GM12878 (cell line): ENCODE data around the gene PRDM2. TPM values are rescaled to one million over a fixed set of nuclear protein-coding genes. Genes with fewer than 3 reads are reported as not detected.
A peak's percentile ranks its signal among the peaks of the same experiment; 100 is the strongest.

Experiments used
- CEBPB ChIP-seq, 2 experiments: fragments of 150-350 bp in 1 of 2; IDR thresholded peaks; 2 replicates each; pipeline ENCODE4 v1.6.1; 2012 to 2014; ENCODE audit warnings: low read depth in 2 of 2, low read length in 2 of 2, borderline replicate concordance in 1 of 2, inconsistent platforms in 1 of 2
- CHD1 ChIP-seq: IDR thresholded peaks from 2 replicates; pipeline ENCODE4 v1.6.1; 2012; ENCODE audit warnings: low read depth, low read length, improper control_type of control experiment
- ESRRA ChIP-seq: IDR thresholded peaks from 2 replicates; pipeline ENCODE4 v1.6.1; 2012; ENCODE audit warnings: mild to moderate bottlenecking, low read length, improper control_type of control experiment
- FOS ChIP-seq: IDR thresholded peaks from 3 replicates; pipeline ENCODE4 v1.6.1; 2011; ENCODE audit warnings: borderline replicate concordance; ENCODE audit not compliant: insufficient read length; ENCODE audit errors: extremely low read depth
- SUZ12 ChIP-seq: fragments of 200-600 bp; sonication (generic); IDR thresholded peaks from one replicate; pipeline ENCODE4 v1.6.1; 2018; ENCODE audit warnings: antibody characterized with exemption, mild to moderate bottlenecking; ENCODE audit not compliant: unreplicated experiment
- TCF7 ChIP-seq: IDR thresholded peaks from 2 replicates; pipeline ENCODE4 v1.6.1; 2014; ENCODE audit warnings: antibody characterized with exemption, borderline replicate concordance
- polyA plus RNA-seq, 11 experiments: library from polyadenylated mRNA; depleted of rRNA in 4 of 11; unstranded in 6 of 11; stranded (reverse) in 5 of 11; fragments of >200 nt; fragmentation: Nextera tagmentation in 4 of 11; fragmentation: Illumina TruSeq in 1 of 11; extraction: Ambion mirVana in 4 of 11; extraction: Trizol in 1 of 11; gene quantifications; 1 replicate in 1 of 11; 2 replicates in 10 of 11; pipeline versions ENCODE4 v1.2.1 to v1.2.3, GENCODE V29; 2011 to 2016; ENCODE audit warnings: inconsistent platforms in 2 of 11, missing spikeins in 2 of 11, low read depth in 1 of 11
- total RNA-seq, 4 experiments: library from RNA; depleted of rRNA in 3 of 4; stranded (reverse); fragments of >200 nt in 3 of 4; fragmentation: Illumina TruSeq in 1 of 4; extraction: Trizol in 1 of 4; gene quantifications; 2 replicates each; pipeline versions ENCODE4 v1.2.1 to v1.2.3, GENCODE V29; 2013 to 2021
- TF ChIP-seq, protein P1 (sequence below): fragments of 450-650 bp; IDR thresholded peaks from 2 replicates; pipeline ENCODE4 v1.6.1; 2016; ENCODE audit warnings: mild to moderate bottlenecking
- TF ChIP-seq, protein P2 (sequence below): fragments of 450-650 bp; formaldehyde crosslinking; IDR thresholded peaks from 2 replicates; pipeline ENCODE4 v1.4.0; 2022; ENCODE audit warnings: mild to moderate bottlenecking, moderate library complexity
- TF ChIP-seq, protein P3 (sequence below): fragments of 450-650 bp; formaldehyde crosslinking; IDR thresholded peaks from 2 replicates; pipeline ENCODE4 v1.5.0; 2022; ENCODE audit warnings: mild to moderate bottlenecking, missing genetic modification characterization
- TF ChIP-seq, protein P4 (sequence below): fragments of 450-650 bp; formaldehyde crosslinking; IDR thresholded peaks from 2 replicates; pipeline ENCODE4 v1.4.0; 2020; ENCODE audit warnings: mild to moderate bottlenecking, moderate library complexity
- TF ChIP-seq, protein P5 (sequence below): fragments of 450-650 bp; conservative IDR thresholded peaks from 2 replicates; pipeline ENCODE4 v1.6.1; 2017; ENCODE audit warnings: mild to moderate bottlenecking, moderate library complexity

PRDM2 gene
- total and polyA plus RNA-seq, 10 of the 15 experiments (the other 5 are each of a cell fraction or from before 2014, with no cell fraction given) = 8.4 to 45.1 (median 23.5) TPM

DNA sequence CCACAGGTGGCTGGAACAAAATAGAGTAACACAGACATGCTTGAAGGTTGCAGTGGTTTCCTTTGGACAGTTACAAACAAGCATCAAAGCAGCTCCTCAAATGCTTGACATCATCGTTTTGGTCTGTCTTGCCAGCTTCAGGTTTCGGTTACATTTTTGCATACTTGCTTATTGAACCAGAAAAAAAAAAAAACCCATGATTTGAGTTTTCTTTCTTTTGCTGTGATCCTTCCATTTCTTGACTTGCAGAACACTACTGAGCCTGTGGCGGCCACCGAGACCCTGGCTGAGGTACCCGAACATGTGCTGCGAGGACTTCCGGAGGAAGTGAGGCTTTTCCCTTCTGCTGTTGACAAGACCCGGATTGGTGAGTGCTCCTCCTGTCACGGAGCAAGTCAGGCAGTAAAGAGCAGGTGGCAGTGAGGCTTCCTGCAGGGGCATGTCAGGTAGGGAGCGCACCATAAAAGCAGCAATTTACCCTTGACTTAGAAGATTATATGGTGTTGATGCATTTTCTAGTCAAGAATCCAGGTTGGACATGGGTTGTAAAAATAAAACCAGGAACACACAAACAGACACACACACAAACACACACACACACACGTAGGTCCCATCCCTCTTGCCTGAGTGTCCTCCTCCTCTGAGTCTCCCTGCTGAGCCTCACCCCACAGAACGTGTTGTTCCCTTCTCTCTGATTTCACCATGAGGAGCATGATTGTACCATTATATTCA, 30.9 kb downstream of the PRDM2 start (continued):
- TF ChIP-seq, protein P1, sequence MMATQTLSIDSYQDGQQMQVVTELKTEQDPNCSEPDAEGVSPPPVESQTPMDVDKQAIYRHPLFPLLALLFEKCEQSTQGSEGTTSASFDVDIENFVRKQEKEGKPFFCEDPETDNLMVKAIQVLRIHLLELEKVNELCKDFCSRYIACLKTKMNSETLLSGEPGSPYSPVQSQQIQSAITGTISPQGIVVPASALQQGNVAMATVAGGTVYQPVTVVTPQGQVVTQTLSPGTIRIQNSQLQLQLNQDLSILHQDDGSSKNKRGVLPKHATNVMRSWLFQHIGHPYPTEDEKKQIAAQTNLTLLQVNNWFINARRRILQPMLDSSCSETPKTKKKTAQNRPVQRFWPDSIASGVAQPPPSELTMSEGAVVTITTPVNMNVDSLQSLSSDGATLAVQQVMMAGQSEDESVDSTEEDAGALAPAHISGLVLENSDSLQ = peak; percentile 85
- TF ChIP-seq FOS = no peak
- TF ChIP-seq CHD1 = no peak
- TF ChIP-seq, protein P2, sequence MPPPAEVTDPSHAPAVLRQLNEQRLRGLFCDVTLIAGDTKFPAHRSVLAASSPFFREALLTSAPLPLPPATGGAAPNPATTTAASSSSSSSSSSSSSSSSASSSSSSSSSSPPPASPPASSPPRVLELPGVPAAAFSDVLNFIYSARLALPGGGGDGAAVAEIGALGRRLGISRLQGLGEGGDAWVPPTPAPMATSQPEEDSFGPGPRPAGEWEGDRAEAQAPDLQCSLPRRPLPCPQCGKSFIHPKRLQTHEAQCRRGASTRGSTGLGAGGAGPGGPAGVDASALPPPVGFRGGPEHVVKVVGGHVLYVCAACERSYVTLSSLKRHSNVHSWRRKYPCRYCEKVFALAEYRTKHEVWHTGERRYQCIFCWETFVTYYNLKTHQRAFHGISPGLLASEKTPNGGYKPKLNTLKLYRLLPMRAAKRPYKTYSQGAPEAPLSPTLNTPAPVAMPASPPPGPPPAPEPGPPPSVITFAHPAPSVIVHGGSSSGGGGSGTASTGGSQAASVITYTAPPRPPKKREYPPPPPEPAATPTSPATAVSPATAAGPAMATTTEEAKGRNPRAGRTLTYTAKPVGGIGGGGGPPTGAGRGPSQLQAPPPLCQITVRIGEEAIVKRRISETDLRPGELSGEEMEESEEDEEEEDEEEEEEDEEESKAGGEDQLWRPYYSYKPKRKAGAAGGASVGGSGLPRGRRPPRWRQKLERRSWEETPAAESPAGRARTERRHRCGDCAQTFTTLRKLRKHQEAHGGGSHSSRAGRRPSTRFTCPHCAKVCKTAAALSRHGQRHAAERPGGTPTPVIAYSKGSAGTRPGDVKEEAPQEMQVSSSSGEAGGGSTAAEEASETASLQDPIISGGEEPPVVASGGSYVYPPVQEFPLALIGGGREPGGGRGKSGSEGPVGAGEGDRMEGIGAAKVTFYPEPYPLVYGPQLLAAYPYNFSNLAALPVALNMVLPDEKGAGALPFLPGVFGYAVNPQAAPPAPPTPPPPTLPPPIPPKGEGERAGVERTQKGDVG (CRISPR knock-in tag) = no peak
- 0 out of 4 replicates have a peak, but pooled peaks of 1 of the 2 experiments have one; percentile 14 for TF ChIP-seq CEBPB (IDR thresholded peaks at IDR 0.05; ENCODE audit: borderline replicate concordance in 1 of 2, low read depth in 2 of 2, low read length in 2 of 2)
- TF ChIP-seq, protein P3, sequence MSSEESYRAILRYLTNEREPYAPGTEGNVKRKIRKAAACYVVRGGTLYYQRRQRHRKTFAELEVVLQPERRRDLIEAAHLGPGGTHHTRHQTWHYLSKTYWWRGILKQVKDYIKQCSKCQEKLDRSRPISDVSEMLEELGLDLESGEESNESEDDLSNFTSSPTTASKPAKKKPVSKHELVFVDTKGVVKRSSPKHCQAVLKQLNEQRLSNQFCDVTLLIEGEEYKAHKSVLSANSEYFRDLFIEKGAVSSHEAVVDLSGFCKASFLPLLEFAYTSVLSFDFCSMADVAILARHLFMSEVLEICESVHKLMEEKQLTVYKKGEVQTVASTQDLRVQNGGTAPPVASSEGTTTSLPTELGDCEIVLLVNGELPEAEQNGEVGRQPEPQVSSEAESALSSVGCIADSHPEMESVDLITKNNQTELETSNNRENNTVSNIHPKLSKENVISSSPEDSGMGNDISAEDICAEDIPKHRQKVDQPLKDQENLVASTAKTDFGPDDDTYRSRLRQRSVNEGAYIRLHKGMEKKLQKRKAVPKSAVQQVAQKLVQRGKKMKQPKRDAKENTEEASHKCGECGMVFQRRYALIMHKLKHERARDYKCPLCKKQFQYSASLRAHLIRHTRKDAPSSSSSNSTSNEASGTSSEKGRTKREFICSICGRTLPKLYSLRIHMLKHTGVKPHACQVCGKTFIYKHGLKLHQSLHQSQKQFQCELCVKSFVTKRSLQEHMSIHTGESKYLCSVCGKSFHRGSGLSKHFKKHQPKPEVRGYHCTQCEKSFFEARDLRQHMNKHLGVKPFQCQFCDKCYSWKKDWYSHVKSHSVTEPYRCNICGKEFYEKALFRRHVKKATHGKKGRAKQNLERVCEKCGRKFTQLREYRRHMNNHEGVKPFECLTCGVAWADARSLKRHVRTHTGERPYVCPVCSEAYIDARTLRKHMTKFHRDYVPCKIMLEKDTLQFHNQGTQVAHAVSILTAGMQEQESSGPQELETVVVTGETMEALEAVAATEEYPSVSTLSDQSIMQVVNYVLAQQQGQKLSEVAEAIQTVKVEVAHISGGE (CRISPR knock-in tag) = no peak; the same call in none of the 2 replicates
- no peak for TF ChIP-seq SUZ12
- TF ChIP-seq TCF7 = peak; percentile 87; the same call in 1 of the 2 replicates
- TF ChIP-seq ESRRA = no peak
- TF ChIP-seq, protein P4, sequence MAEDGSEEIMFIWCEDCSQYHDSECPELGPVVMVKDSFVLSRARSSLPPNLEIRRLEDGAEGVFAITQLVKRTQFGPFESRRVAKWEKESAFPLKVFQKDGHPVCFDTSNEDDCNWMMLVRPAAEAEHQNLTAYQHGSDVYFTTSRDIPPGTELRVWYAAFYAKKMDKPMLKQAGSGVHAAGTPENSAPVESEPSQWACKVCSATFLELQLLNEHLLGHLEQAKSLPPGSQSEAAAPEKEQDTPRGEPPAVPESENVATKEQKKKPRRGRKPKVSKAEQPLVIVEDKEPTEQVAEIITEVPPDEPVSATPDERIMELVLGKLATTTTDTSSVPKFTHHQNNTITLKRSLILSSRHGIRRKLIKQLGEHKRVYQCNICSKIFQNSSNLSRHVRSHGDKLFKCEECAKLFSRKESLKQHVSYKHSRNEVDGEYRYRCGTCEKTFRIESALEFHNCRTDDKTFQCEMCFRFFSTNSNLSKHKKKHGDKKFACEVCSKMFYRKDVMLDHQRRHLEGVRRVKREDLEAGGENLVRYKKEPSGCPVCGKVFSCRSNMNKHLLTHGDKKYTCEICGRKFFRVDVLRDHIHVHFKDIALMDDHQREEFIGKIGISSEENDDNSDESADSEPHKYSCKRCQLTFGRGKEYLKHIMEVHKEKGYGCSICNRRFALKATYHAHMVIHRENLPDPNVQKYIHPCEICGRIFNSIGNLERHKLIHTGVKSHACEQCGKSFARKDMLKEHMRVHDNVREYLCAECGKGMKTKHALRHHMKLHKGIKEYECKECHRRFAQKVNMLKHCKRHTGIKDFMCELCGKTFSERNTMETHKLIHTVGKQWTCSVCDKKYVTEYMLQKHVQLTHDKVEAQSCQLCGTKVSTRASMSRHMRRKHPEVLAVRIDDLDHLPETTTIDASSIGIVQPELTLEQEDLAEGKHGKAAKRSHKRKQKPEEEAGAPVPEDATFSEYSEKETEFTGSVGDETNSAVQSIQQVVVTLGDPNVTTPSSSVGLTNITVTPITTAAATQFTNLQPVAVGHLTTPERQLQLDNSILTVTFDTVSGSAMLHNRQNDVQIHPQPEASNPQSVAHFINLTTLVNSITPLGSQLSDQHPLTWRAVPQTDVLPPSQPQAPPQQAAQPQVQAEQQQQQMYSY = no peak
- TF ChIP-seq, protein P5, sequence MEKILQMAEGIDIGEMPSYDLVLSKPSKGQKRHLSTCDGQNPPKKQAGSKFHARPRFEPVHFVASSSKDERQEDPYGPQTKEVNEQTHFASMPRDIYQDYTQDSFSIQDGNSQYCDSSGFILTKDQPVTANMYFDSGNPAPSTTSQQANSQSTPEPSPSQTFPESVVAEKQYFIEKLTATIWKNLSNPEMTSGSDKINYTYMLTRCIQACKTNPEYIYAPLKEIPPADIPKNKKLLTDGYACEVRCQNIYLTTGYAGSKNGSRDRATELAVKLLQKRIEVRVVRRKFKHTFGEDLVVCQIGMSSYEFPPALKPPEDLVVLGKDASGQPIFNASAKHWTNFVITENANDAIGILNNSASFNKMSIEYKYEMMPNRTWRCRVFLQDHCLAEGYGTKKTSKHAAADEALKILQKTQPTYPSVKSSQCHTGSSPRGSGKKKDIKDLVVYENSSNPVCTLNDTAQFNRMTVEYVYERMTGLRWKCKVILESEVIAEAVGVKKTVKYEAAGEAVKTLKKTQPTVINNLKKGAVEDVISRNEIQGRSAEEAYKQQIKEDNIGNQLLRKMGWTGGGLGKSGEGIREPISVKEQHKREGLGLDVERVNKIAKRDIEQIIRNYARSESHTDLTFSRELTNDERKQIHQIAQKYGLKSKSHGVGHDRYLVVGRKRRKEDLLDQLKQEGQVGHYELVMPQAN = peak; percentile 59
